Stimulated activated CD4-positive, alpha-beta T cell treated with anti-CD3 and anti-CD28 coated beads, Interleukin-1b, Interleukin-23, amount 100 ng/mL, for 1 hour (primary cell): ENCODE measurements around the gene PMPCA.

ENCODE experiments used
- DNase-seq, 2 donors: peaks; one replicate each; pipeline ENCODE4 v3.0.0-alpha.2; 2020; ENCODE audit warnings: low read depth in 2 of 2

The PMPCA gene

DNA sequence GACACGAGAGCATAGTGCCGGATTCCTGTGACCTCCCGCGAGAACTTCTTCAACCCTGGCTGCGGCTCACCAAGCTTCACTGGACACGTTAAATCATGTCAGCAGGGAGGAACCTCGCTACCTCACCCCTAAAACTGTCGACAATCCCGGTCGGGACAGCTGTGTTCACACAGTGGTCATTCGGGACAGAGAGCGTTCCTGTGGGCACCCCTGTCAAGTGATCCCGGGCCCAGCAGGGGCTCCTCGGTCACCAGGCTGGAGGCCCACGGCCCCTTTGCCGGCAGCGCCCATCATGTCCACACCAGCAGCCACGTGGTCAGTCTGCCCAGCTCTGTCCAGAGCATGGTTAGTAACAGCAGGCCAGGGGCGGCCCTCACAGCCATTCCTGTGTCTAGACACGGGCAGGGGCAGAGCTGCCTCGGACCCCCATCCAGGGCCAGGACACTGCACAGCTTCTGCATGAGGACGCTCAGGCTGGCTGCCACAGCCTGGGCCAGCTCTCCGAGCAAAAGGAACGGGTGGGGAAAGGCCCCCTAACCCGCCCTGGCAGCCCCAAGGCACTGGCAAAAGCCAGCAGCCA is 25.7 kb downstream of the PMPCA start:
- DNase-seq = no peak

DNA sequence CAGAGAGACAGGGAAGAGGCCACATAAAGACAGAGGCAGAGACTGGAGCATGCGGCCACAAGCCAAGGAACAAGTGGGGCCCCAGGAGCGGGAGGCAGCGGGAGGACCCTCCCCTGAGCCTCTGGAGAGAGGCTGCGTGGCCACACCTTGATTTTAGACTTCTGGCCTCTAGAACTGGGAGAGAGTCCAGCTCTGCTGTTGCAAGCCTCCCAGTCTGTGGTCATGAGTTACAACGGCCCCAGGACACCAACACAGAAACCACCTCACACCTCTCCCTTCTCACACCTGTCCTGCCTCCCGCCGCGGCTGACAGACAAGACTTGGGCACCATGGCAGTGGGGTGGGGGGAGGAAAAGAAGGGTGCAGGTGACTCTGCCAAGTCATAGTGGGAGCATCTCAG is 27.0 kb downstream of the PMPCA start:
- DNase-seq = no peak

DNA sequence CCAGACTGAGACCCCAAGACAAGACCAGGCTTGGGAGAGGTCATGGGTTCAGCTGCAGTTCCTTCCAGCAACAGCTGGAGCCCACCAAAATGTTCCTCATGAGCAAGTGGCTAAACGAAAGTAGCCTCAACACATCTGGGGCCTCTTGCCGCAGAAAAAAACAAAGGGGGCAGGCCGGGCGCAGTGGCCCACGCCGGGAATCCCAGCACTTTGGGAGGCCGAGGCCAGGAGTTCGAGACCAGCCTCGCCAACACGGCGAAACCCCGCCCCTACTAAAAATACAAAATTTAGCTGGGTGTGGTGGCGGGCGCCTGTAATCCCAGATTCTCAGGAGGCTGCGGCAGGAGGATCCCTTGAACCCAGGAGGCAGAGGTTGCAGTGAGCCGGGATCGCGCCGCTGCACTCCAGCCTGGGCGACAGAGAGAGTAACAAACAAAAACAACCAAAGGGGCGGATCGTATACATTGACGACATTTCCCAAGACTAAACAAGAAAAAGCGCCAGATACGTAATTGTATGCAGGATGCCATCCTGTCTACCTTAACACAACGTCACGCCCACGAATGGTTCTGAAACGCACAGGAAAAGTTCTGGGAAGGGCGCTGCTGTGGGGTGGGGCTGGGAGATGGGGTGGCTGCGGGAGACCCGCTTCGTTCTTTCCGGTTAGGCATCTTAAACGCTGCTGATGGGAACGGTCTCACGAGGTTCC is 27.5 kb downstream of the PMPCA start:
- no peak for DNase-seq

- peak; percentile 3 to 29 for DNase-seq
Measured at GRCh38 chr9:136438548-136439480, 28.4 kb downstream of the PMPCA start.

- DNase-seq = peak; percentile 63 to 90
Measured at GRCh38 chr9:136439481-136440408, 29.3 kb downstream of the PMPCA start, which contains the start of gene INPP5E. TSS of gene INPP5E (minus strand) at chr9:136439845. CDS start at chr9:136439419, 426 bp downstream.

DNA sequence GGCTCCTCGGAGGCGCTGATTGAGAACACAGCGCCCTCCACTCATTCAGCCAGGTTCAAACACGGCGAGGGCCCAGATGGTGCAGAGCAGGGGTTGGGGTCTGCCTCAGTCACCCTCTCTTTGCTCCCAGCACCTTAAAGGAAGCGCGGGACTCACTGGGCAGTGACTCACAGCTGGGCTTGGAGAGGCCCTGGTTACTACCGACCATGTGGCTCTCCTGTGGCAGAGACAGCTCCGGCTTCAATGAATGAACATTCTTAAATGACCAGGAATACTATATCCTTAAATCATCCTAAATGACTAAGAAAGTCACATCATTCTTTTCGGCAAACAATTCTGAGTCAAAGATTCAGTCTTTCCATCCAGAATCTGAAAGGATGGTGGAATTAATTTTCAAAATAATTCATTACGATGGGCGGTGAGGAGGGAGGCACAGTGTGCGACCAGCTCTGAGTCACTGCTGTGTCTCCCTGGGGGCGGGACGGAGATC is 30.8 kb downstream of the PMPCA start:
- DNase-seq = no peak

DNA sequence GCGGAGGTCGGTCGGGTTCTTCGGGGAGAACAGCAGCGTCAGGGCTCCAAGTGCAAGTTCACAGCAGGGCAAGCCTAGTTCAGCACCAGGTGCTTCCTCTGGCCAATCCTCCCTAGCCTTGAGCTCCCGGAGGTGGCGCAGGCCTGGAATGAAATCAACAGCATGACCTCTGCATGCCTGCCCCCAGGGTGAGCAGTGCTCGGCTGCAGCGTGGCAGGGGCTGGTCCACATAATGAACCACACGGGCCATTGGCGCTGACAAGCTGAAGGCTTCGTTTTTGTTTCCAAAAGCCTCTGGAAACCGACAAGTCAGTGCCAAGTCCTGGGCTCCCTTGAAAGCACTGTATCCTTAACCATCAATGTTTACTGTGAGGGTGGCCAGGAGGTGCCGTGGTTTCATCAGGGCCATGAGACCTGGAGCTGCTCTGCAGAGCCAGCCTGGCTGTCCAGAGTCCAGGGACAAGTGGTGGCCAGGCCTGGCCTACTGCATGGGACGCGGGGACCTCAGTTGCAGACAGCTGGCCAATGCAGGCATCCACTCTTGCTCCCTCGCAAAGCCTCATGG is 31.3 kb downstream of the PMPCA start:
- DNase-seq = no peak

DNA sequence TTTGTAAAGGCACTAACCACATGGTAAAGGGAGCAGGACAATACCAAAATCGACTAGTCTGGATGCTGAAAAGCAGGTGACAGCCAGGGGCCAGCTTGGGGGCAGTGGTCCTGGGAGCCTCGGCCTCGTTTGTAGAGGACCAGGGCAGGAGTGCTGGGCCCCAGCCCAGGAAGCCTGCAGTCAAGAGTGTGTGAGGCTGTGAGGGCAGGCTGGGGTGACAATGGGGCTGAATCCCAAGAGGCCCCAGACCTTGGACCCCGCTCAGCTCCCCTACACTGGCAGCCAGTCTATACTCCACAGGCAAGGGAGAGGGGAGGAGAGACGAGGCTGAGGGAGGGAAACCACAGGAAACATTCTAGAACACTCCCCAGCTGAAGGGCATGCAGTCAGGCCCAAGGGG is 31.8 kb downstream of the PMPCA start:
- no peak for DNase-seq

GRCh38 chr9:136443087-136443486 is 32.6 kb downstream of the PMPCA start:
- no peak for DNase-seq

DNA sequence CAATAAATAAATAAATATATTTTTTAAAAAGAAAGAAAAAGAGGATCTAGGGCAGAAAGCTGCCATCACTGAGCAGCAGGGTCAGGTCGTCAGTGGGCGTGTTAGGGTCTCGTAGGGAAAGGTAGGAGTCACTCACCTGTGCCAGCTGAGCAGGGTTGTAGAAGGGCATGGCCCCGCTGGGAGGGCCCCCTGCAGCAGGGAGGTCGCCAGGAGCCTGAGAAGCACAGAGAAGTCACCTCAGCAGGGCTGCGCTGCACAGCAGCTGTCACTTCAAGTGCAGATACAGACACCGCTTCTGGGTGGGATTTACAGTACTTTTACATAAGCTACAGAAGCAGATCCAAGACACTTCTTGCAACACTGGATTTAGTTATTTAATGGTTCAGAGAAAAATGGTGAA is 33.2 kb downstream of the PMPCA start:
- no peak for DNase-seq

DNA sequence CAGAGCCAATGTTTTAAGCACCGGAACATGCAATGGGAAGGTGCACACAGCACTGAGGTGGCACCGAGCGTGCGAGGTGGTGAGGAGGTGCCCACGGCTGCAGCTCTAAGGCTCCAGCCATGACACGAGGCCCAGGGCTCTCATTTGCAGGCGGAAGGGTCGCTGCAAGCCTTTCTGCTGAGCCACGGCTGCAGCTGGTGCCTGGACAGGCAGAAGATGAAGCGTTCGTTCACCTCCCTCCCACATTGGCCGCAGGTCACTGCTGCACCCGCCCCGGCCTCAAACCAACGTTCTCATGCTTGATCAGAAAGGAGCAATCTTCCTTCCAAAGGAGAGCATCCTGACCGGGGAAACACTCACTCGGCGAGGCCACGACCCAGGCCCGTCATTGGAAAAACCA is 33.6 kb downstream of the PMPCA start:
- DNase-seq = no peak

- no peak for DNase-seq
Measured at GRCh38 chr9:136445799-136446198, 35.3 kb downstream of the PMPCA start.

DNA sequence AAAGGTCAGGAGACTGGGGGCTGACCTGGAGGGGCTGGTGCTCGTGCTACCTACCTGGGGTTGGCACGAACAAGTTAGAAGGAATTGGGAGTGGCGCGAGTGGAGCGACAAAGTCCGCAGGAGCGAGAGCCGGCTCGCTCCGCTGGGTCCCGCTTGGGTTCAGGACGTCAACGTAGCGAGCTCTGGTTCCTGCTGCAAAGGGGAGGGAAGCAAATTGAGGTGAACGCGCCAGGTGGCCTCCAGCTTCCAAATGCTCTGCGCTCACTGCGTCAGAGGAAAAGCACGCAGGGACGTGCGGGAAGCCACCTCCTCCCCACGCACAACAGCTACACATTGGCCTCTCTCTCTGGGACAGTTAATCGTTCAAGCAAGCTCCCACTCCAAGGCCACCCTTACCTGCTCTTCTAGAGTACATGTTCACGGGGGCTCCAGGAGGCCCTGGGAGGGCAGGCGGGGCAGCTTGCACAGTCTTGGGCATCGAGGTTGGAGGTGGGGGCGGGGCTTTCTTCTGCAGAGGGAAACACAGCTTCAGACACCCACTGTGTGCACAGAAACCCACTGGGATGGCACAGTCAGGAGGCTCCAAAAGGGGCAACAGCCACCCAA is 36.8 kb downstream of the PMPCA start:
- DNase-seq = no peak

- no peak for DNase-seq
Measured at GRCh38 chr9:136448655-136449054, 38.2 kb downstream of the PMPCA start.

DNA sequence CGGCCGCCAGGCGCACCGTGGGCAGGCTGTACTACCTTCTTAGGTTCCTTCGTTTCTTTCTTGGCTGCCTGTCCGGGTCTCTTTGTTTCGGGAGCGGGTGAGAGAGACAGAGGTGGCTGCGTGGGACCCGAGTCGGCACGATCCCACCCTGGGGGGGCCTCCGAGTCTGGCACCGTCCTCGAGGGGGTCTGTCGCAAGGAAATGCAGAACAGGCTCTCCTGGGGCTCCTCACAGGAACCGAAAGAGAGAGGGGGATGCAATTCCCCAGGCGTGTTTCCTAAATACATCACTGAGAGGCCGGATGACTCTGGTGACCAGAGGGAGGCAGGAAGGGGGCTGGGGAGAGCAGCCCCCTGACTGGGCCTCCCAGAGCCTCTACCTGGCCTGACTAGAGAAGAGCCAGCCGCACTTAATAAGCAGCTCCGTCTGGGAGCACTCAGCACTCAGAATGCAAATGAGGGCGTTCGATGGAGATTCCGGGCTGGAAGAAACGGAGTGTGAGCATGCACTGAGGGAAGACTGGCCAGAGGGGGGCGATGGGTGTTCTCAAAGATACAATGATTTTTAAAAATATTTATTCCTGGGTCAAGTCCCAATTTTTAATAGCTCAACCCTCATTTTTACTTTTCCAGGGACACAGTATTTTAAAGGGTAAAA is 40.9 kb downstream of the PMPCA start:
- no peak for DNase-seq

DNA sequence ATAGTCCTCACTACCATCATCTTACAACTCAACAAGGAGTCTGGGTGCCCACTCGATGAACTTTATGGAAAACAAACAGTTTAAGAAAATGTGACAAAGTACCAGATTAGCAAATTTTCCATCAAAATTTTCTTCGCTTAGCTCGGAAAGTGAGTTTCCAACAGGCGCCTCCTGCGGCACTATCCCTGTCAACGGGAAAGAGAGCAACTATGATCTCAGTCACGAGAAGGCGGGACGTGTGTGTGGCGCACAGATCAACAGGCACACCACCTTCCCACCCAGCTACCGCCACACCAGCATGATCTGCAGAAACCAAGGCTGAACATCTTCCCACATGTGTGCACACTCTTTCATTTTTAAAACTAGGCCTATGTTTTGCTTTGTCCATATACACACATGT is 42.9 kb downstream of the PMPCA start:
- DNase-seq = no peak

DNA sequence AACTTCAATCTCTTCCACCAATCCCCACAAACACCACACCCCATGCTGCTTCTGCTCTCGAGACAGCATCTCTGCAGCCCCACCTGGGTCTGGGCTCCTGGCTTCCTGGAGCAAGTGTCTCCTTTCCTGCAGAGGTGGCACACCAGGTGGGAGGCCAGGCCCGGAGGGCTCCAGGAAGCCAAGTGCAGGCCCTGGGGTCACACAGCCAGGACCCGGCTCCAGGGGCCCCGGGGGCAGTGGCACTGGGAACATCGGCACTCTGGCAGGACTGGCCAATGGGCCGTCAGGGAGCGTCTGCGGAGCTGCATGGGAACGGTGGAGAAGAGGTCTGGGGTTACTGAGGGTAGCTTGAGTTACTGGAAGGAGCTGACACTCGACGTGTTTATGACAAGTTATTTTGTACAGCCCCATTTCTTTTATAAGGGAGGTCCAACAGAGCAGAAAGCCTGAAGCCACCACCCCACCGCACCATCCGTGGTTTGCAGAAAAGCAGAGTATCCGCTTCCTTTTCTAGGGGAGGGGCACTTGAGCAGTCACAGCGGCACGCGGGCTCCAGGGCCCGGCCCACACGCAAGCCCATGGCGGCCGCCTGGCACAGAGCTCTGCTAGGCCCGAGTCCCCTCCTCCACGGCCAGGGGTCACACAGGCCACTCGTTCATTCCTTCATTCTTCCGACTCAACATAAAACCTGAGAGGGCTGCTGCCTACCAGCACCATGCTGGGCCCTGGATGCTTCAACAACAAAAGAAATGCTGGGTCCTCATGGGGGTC is 43.8 kb downstream of the PMPCA start:
- no peak for DNase-seq

GRCh38 chr9:136455043-136456002 is 44.9 kb downstream of the PMPCA start:
- no peak for DNase-seq
